ENCODE measurements around the gene RBM45. TPM values are rescaled to one million over a fixed set of nuclear protein-coding genes. Genes with fewer than 3 reads are reported as not detected.

The RBM45 gene
- total RNA-seq, 1 experiment from 2014 or later: 13.6 TPM

- ChIA-PET CTCF (no interaction called here), POLR2A (no interaction called here)
- TF ChIP-seq, protein P1, sequence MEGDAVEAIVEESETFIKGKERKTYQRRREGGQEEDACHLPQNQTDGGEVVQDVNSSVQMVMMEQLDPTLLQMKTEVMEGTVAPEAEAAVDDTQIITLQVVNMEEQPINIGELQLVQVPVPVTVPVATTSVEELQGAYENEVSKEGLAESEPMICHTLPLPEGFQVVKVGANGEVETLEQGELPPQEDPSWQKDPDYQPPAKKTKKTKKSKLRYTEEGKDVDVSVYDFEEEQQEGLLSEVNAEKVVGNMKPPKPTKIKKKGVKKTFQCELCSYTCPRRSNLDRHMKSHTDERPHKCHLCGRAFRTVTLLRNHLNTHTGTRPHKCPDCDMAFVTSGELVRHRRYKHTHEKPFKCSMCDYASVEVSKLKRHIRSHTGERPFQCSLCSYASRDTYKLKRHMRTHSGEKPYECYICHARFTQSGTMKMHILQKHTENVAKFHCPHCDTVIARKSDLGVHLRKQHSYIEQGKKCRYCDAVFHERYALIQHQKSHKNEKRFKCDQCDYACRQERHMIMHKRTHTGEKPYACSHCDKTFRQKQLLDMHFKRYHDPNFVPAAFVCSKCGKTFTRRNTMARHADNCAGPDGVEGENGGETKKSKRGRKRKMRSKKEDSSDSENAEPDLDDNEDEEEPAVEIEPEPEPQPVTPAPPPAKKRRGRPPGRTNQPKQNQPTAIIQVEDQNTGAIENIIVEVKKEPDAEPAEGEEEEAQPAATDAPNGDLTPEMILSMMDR (IDR thresholded peaks at IDR 0.05; ENCODE audit: insufficient read depth in 1 of 2, low read depth in 1 of 2, low read length in 1 of 2, severe bottlenecking in 1 of 2, unreplicated experiment in 1 of 2): no peak
- Histone ChIP-seq H3K4me1 (no peaks in the 10 kb centered on the region), H3K36me3 (ENCODE audit: control insufficient read depth, insufficient read depth, low read length) (no peaks in the 10 kb centered on the region), H3K27me3 (replicated peaks; ENCODE audit: control insufficient read depth, insufficient read depth, low read length) (no peaks in the 10 kb centered on the region), H3K4me3 (ENCODE audit: low read depth, low read length) (no peak overlapping the region), H3K9me3 (no peaks in the 10 kb centered on the region)
- H3K27ac Mint-ChIP-seq (ENCODE audit: unreplicated experiment): no peak overlapping the region
- H3K27me3 Mint-ChIP-seq (ENCODE audit: insufficient read depth, unreplicated experiment): peaks cover 5% of the 10 kb centered on the region
- no peak for DNase-seq
- H3K9me3 Mint-ChIP-seq (ENCODE audit: unreplicated experiment): no peaks in the 10 kb centered on the region
- H3K4me1 Mint-ChIP-seq (ENCODE audit: low read depth, unreplicated experiment): no peaks in the 10 kb centered on the region
- H3K36me3 Mint-ChIP-seq (ENCODE audit: insufficient read depth, unreplicated experiment): no peaks in the 10 kb centered on the region
- intact Hi-C loops (cut with micrococcal nuclease; ENCODE audit: unreplicated experiment): no loop called here
- no TSS peak for BruUV-seq (replicated peaks)
- no peak overlapping the region for H3K4me3 Mint-ChIP-seq (ENCODE audit: unreplicated experiment)
Observed at GRCh38 chr2:178163395-178163794, 51.2 kb downstream of the RBM45 start.

DNA sequence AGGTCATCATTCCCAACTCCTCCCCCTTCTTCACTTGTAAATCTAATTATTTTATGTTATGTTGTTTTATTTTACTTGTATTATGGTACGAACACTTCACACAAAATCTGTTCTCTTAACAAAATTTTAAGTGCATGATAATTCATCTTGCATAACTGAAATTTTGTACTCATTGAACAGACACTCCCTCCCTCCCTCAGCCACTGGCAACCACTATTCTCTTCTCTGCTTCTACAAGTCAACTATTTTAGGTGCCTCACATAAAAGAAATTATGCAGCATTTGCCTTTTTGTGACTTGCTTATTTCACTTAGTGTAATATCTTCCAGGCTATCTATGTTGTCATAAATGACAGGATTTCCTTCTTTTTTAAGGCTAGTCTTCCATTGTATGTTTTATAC lies 51.7 kb downstream of the RBM45 start:
- TF ChIP-seq, protein P1 (IDR thresholded peaks at IDR 0.05; ENCODE audit: insufficient read depth in 1 of 2, low read depth in 1 of 2, low read length in 1 of 2, severe bottlenecking in 1 of 2, unreplicated experiment in 1 of 2): no peak
- Mint-ChIP-seq H3K4me3 (ENCODE audit: unreplicated experiment) (no peak overlapping the region), H3K27ac (ENCODE audit: unreplicated experiment) (no peak overlapping the region), H3K27me3 (ENCODE audit: insufficient read depth, unreplicated experiment) (peaks cover 5% of the 10 kb centered on the region), H3K9me3 (ENCODE audit: unreplicated experiment) (no peaks in the 10 kb centered on the region), H3K36me3 (ENCODE audit: insufficient read depth, unreplicated experiment) (no peaks in the 10 kb centered on the region), H3K4me1 (ENCODE audit: low read depth, unreplicated experiment) (no peaks in the 10 kb centered on the region)
- H3K36me3 ChIP-seq (ENCODE audit: control insufficient read depth, insufficient read depth, low read length): no peaks in the 10 kb centered on the region
- DNase-seq: no peak
- H3K4me3 ChIP-seq (ENCODE audit: low read depth, low read length): no peak overlapping the region
- intact Hi-C loops (cut with micrococcal nuclease; ENCODE audit: unreplicated experiment): no loop called here
- CTCF ChIA-PET: no interaction called here
- H3K27me3 ChIP-seq (replicated peaks; ENCODE audit: control insufficient read depth, insufficient read depth, low read length): no peaks in the 10 kb centered on the region
- no peaks in the 10 kb centered on the region for H3K4me1 ChIP-seq
- POLR2A ChIA-PET: no interaction called here
- H3K9me3 ChIP-seq: no peaks in the 10 kb centered on the region
- BruUV-seq (replicated peaks): no TSS peak

GRCh38 chr2:178173657-178174056 lies 61.4 kb downstream of the RBM45 start:
- BruUV-seq (replicated peaks): no TSS peak
- TF ChIP-seq, protein P1 (IDR thresholded peaks at IDR 0.05; ENCODE audit: insufficient read depth in 1 of 2, low read depth in 1 of 2, low read length in 1 of 2, severe bottlenecking in 1 of 2, unreplicated experiment in 1 of 2): no peak
- intact Hi-C loops (cut with micrococcal nuclease; ENCODE audit: unreplicated experiment): no loop called here
- Histone ChIP-seq H3K36me3 (ENCODE audit: control insufficient read depth, insufficient read depth, low read length) (no peaks in the 10 kb centered on the region), H3K4me1 (no peaks in the 10 kb centered on the region), H3K27me3 (replicated peaks; ENCODE audit: control insufficient read depth, insufficient read depth, low read length) (no peaks in the 10 kb centered on the region), H3K9me3 (peaks cover 3% of the 10 kb centered on the region; the same call in 1 of the 2 replicates), H3K4me3 (ENCODE audit: low read depth, low read length) (no peak overlapping the region)
- no peak for DNase-seq
- Mint-ChIP-seq H3K9me3 (ENCODE audit: unreplicated experiment) (no peaks in the 10 kb centered on the region), H3K27ac (ENCODE audit: unreplicated experiment) (no peak overlapping the region), H3K4me3 (ENCODE audit: unreplicated experiment) (no peak overlapping the region), H3K27me3 (ENCODE audit: insufficient read depth, unreplicated experiment) (peaks cover 18% of the 10 kb centered on the region), H3K4me1 (ENCODE audit: low read depth, unreplicated experiment) (no peaks in the 10 kb centered on the region), H3K36me3 (ENCODE audit: insufficient read depth, unreplicated experiment) (no peaks in the 10 kb centered on the region)
- ChIA-PET POLR2A (no interaction called here), CTCF (no interaction called here)
